DND-41 (cell line): Measurements from ENCODE around the gene ELN.

Experiments
- CTCF ChIP-seq: IDR thresholded peaks from 2 replicates; pipeline ENCODE4 v1.5.1; 2012; ENCODE audit warnings: borderline replicate concordance, low read length, moderate library complexity, mild to moderate bottlenecking; ENCODE audit not compliant: poor library complexity, severe bottlenecking; ENCODE audit errors: extremely low read depth
- EZH2 ChIP-seq: IDR thresholded peaks from 3 replicates; pipeline ENCODE4 v1.6.1; 2012; ENCODE audit warnings: borderline replicate concordance, low read depth, mild to moderate bottlenecking, moderate library complexity, low read length, inconsistent platforms; ENCODE audit not compliant: severe bottlenecking

GRCh38 chr7:74022507-74022906 is 5.5 kb upstream of the ELN start:
- TF ChIP-seq CTCF (no peak), EZH2 (no peak)
